PC-9 (cell line): ENCODE results near the gene ABHD16B.

Source experiments
- EZH2 ChIP-seq: fragments of 200-600 bp; sonication (generic); IDR thresholded peaks from 2 replicates; pipeline ENCODE4 v1.8.0; 2017; ENCODE audit warnings: antibody characterized with exemption, low read depth
- TF ChIP-seq, protein P1 (sequence below): fragments of 200-600 bp; sonication (generic); conservative IDR thresholded peaks from 2 replicates; pipeline ENCODE4 v1.6.1; 2017; ENCODE audit warnings: mixed run types, antibody characterized with exemption, mild to moderate bottlenecking, moderate library complexity

DNA sequence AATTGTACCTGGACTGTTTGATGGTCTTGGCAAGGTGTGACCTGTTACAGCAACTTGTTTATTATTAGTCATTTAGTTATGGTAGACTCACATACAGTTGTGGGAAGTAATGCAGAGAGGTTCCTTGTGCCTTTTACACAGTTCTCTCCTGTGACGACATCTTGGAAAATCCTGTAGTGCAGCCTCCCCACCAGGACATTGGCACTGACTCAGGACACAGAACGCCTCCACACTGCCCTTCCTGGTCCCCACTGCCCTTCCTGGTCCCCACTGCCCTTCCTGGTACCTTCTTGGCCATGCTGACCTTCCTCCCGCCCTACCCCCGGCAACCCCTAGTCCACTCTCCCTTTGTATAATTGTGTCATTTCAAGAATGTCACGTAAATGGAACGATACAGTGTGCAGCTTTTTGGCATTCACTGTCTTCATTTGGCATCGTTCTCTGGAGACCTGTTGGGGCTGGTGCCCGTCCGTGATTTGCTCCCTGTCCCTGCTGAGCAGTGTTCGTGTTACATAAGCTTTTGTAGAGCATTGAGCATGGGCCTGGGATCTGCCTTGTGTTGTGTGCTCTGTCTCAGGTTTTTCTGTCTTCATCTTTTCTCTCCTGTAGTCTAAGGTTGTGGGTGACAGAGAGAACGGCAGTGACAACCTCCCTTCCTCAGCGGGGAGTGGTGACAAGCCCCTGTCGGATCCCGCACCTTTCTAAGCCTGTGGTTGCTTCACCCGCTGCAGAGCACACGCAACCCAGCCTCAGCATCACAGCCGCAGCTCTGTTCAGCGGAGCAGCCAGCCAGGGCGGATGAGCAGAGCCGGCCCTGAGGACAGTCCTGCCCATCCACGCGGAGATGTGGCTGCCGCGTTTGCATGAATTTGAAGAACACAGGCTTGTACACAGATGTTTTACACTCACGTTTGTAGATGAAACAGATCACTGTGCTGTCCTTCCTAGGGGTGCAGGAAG, 28.2 kb downstream of the ABHD16B start:
- TF ChIP-seq, protein P1, sequence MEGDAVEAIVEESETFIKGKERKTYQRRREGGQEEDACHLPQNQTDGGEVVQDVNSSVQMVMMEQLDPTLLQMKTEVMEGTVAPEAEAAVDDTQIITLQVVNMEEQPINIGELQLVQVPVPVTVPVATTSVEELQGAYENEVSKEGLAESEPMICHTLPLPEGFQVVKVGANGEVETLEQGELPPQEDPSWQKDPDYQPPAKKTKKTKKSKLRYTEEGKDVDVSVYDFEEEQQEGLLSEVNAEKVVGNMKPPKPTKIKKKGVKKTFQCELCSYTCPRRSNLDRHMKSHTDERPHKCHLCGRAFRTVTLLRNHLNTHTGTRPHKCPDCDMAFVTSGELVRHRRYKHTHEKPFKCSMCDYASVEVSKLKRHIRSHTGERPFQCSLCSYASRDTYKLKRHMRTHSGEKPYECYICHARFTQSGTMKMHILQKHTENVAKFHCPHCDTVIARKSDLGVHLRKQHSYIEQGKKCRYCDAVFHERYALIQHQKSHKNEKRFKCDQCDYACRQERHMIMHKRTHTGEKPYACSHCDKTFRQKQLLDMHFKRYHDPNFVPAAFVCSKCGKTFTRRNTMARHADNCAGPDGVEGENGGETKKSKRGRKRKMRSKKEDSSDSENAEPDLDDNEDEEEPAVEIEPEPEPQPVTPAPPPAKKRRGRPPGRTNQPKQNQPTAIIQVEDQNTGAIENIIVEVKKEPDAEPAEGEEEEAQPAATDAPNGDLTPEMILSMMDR = no peak
- TF ChIP-seq EZH2 = no peak
